Heart left ventricle (tissue), 13 donors: ENCODE results near the gene SLC9A8.

Source experiments
- CTCF ChIP-seq, 12 donors: fragments of 200-600 bp; sonication (generic) in 4 of 12; IDR thresholded peaks; one replicate each; pipeline versions ENCODE4 v1.5.0 to v1.8.0; 2018 to 2022; ENCODE audit warnings: antibody characterized with exemption in 12 of 12, mild to moderate bottlenecking in 5 of 12
- POLR2A ChIP-seq, 2 donors: fragments of 450-650 bp; IDR thresholded peaks; one replicate each; pipeline ENCODE4 v1.6.1; 2017; ENCODE audit warnings: antibody characterized with exemption in 2 of 2, mild to moderate bottlenecking in 2 of 2, moderate library complexity in 2 of 2
- donor health status: ischemic (EF 13 %, LVEDD 7.1; RV severe dilation, severe dysfunction).
- donor health status: DM: no; HTN: yes; CAD: no.
- donor health status: DM: no; HTN: no; CAD: no.
- donor health status: ischemic (EF 25% LVEDD 6.9; RV normal size, moderate dysfunction).
- donor health status: ischemic (EF 25% LVEDD 5.7; RV mildly dilated, moderate dysfunction).
- donor health status: ischemic (EF 35%, LVEDD 5.7; RV mildly dilated, moderate dysfunction).
- donor health status: nonischemic (EF 11% LVEDD 7.7; RV severe dilation, severe dysfunction).
- donor health status: DM: yes; HTN: yes; CAD: no.
- donor health status: PGD.
- donor health status: ischemic (EF 29% LVEDD 5.4; RV normal size, mild dysfunction).
- donor health status: nonischemic (EF 23%, LVEDD 6.1; RV moderate dilation, normal function).

DNA sequence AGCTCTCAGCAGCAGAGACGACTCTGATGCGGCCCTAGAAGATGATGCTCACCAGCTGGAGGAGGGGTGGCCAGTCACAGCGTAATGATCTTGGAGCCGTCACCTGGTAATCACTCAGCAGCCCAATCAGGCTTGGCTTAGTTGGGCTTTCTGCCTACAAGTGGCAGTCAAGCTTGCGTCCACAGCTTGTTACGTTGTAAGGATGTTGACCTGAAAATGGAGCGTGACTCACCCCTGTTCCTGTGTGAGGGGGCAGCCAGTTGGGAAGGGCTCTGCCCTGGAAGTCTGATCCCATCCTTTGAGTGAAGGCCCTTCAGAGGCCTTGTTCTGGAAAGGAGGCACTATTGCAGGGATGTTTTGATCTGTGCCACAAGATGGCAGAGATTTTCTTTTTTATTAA lies 52.9 kb downstream of the SLC9A8 start:
- TF ChIP-seq CTCF (IDR thresholded peaks at IDR 0.05) (no peak), POLR2A (IDR thresholded peaks at IDR 0.05) (no peak)
